GM18526 (cell line): ENCODE results near the gene TMEM252.

Experiments
- POLR2A ChIP-seq: IDR thresholded peaks from 3 replicates; pipeline ENCODE4 v1.6.1; 2011; ENCODE audit not compliant: insufficient read length; ENCODE audit errors: extremely low read depth

Gene TMEM252, protein sequence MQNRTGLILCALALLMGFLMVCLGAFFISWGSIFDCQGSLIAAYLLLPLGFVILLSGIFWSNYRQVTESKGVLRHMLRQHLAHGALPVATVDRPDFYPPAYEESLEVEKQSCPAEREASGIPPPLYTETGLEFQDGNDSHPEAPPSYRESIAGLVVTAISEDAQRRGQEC

DNA sequence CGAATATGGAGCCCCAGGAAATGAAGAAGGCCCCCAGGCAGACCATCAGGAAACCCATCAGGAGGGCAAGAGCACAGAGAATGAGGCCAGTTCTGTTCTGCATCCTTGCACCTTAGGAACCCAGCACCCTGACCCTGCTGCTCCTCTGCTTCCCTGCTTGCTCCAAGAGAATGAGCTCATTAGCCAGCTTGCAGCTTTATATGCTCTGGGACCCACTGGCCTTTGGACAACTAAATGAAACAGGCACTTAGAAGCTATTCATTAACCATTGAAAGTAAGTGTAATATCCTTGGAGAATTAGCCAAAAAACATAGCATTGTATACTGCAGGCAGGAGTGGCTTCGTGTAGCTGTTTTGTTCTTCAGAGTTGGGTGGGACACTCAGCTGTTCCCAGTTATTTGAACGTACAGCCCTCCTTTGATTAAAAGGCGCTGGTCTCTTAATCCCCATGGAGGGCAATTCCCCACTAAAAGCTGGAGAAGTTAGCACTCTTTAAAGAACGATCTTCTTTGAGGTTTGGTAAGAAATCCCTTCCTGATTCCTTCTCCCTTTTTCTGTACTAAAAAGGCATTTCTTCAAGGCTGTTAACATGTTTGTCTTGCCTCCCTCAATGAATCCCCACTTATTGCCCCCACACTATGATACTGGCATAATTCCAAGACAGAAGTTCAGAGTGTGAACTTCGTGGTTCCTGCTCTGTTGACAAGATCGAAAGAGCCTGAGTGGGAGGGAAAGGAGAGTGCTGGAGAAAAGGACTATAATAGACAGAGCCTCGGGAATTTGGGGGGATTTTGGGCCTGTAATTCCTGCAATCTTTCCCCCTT lies at the start of gene TMEM252:
TSS of gene TMEM252 (minus strand) at position 172 of the 824 bp plus-strand sequence. CDS start at position 103, 69 bp downstream.
- no peak for TF ChIP-seq POLR2A

DNA sequence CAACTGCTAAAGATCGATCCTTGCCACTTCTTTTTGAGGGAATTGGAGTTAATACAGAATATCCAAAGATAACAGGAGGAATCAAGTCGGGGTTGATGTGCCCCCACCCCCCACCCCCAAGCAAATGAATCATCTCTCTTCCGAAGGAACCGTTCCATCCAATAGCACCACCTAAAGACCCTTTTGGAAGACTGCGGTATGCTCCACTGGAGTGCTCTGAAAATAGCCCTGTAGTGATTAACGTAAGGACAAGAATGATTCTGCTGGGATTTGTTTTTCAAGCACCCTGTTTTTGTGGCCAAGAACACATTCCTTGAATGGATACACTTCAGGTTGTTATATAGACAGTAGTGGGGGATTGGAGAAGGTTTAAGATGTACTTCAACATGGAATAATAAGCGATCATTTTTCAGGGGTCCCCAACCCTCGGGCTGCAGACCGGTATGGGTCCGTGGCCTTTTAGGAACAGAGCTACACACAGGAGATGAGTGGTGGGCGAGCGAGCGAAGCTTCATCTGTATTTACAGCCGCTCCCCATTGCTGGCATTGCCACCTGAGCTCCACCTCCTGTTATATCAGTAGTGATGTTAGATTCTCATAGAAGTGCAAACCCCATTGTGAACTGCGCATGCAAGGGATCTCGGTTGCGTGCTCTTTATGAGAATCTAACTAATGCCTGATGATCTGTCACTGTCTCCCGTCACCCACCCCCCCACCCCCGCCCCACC lies 44.5 kb upstream of the TMEM252 start:
- no peak for TF ChIP-seq POLR2A

DNA sequence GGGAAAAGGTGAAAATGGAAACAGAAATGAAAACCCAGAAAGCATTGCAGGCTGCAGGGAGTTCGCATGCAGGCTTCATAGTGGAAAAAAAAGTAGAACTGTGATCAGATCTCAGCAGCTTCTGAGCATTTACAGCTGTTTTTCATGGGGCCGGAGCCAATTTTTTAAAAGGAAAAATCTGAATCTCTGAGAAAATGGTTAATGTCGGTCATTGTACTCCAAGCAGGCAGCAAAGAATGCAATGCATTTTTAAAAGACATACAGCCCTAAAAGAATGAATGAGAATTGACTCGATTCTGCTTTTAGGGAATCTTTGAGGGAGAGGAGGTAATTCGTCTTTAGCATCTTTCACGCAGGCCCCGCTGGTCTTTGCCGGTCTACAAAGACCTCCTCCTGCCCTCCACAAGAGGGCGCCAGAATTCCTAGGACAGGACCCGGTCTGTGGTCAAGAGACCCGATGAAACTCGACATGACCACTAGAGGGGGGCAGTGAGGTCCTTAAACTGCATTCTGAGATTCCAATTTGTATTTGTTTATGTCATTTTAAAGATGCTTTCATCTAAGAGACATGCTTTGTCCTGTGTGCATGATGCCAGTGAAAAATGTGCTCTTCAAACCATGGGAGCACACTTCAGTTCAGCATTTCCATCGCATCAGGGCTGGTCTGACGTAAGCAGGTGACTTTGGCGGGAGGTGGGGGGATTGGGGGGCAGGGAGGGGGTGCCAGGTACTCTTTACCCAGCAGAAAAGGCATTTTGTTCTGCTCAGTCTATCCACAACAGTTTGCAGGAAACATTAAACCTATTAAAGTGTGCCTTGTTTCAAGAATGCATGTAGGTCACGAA lies 43.7 kb upstream of the TMEM252 start:
- no peak for TF ChIP-seq POLR2A

DNA sequence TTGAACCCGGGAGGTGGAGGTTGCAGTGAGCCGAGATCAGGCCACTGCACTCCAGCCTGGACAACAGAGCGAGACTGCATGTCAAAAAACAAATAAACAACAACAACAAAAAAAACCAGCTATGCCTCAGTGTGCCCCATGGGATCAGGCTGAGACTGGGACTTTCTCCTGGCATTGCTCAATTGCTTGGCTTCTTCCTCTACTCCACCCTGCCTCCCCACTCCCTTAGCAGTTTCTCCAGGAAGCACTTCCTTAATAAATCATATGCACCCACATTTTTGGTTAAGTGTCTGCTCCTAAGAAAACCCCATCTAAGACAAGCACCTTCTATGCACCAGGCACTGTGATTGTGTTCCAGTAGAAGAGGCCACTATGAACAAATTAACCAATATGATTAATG lies 41.0 kb upstream of the TMEM252 start:
- no peak for TF ChIP-seq POLR2A

DNA sequence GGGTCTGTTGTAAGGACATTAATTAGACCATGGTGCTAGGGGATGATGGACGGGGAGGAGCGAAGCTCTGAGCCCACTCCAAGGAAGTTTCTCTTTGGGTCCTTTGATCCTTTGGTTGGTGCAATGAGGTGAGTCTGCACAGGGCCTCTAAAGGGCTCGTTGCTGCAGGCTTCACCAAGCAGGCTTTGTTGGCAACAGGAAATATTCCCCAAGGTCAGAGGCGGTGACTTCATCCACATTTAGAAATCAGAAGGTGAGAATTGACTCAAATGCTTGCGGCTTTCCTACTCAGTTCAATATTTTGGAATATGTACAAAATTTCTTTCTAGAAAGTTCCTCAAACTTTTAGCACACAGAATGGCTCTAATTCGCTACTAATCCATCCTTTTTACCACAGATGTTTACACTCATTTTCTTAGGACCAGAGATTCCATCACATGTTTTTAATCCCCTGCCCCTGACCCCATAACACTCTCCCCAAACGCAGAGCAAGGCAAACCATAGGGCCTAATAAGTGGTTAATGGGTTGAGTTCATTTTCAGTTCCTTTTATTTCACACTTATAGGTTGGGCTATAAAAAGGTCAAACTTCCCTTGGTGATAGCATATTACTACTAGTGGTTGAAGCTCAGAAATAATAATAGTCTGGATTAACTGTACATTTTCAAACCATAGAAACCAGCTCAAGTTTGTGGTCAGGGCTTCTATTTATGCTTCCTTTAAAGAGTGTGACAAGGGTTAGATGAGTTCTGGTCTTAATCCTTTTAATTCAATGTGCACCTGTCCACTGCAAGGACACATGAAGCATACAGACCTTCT lies 37.3 kb upstream of the TMEM252 start:
- TF ChIP-seq POLR2A: no peak

DNA sequence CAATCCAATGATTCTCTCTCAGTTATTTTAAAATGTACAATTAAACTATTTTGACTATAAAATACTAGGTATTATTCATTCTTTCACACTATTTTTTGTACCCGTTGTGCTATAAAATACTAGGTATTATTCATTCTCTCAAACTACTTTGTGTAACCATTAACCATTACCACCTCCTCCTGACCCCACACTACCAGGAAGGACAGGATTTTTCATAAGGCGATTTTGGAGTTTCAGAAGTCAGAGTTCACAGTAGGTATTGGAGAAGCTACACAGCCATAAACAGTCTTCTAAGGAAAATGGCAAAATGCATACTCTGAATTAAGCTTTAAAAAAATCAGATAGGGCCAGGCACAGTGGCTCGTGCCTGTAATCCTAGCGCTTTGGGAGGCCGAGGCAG lies 35.1 kb upstream of the TMEM252 start:
- TF ChIP-seq POLR2A: no peak

DNA sequence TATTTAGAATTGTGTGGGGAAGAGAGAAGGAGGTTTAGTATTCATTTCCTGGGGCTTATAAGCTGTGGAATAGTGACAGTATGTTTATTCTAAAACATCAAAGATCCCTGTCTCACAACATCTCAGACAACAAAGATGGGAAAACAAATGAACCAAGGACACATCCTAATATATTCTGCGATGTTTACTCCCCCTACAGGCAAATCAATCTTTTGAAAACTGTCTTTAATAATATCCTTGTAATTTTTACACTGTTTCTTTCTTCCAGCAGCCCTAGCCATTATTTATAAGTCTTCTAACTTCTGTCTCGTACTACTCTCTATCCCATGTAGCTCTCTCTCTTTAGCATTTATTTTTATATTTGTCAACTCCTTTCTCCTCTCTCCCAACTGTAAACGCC lies 33.5 kb upstream of the TMEM252 start:
- TF ChIP-seq POLR2A: no peak

DNA sequence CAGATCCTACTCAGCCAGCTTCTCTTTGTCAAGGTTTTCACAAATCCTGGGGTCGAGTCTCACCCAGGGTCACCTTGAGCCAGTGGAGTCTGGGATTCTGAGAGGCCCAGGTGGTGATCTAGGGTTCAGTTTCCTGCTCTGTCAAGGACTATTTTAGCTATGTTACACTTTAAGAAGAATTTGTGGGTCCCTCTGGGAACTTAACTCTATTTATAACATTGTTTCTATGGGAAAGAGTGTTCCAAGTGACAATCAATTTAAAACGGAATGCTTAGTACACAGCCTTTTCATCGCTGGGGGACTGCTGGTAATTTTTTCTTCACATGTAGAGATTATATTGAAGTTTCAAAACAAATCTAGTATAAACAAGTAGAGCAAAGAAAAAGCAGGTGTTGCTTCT lies 26.9 kb upstream of the TMEM252 start:
- TF ChIP-seq POLR2A: no peak

DNA sequence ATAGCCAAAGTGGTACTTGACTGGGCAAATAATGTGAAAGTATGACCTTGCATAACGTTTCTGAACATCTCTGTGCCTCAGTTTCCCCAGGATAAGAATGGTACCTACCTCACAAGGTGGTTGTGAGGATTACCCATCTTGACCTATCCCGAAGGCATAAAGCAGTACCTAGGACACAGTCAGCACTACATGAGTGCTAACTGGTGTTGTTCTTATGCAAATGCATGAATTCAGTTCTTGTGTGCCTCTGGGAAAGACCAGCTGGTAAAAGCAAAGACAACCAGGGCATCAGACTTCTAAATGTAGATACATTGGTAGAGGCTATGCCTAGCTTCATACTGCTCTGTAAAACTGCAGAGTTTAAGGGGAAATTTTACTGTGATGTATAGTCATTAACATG lies 21.8 kb upstream of the TMEM252 start:
- TF ChIP-seq POLR2A: no peak

DNA sequence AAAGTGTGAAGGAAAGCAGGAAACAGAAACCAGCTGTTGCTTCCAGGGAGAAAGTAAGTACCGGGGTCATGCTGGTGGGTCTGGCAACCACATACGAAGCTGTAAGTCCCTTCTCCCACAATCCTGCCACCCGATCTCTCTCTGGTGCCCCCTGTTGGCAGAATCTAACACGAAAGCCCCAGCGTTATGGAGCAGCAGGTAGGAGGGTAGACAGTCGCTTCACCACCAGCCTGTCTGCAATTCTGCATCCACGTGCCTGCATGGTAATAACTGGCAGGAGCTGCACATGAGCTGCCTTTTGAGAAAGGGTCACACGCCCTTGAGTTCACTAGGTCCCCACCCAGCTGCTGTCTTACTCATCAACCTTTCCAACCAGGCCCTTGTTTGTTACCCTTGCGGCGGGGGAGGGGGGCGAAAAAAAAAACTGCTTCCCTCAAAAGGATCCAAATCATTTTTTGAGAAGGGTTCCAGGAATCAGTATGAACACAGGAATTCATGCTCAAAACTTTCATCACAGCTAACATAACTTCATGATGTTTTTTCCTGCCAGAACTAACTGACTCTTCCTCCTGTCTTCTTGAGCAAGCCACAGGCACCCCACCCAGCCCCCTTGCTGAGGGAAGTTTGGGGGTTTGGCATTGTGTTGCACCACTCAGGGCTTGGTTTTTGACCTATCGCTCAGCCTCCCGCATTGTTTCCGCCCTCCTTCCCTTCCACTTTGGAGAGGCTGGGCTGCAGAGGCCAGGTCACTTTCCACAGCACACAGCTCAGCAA lies 19.6 kb upstream of the TMEM252 start:
- no peak for TF ChIP-seq POLR2A

DNA sequence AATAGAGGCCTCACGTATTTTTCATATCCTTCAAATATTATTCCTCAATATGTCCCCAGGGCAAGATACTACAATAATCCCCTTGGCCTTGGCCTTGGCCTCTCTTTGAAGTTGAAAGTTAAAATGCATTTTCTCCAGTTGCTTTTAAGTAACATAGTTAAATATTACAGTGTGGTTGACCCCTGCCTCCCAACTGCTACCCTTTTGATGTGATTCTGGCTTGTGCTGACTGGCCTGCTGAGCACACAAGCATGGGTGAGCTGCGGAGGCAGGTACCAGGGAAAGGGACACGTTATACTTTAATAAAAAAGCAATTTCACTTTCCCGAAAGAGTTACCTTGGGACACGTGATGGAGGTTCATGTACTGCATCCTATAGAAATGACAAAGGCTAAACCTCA lies 17.9 kb upstream of the TMEM252 start:
- TF ChIP-seq POLR2A: no peak

DNA sequence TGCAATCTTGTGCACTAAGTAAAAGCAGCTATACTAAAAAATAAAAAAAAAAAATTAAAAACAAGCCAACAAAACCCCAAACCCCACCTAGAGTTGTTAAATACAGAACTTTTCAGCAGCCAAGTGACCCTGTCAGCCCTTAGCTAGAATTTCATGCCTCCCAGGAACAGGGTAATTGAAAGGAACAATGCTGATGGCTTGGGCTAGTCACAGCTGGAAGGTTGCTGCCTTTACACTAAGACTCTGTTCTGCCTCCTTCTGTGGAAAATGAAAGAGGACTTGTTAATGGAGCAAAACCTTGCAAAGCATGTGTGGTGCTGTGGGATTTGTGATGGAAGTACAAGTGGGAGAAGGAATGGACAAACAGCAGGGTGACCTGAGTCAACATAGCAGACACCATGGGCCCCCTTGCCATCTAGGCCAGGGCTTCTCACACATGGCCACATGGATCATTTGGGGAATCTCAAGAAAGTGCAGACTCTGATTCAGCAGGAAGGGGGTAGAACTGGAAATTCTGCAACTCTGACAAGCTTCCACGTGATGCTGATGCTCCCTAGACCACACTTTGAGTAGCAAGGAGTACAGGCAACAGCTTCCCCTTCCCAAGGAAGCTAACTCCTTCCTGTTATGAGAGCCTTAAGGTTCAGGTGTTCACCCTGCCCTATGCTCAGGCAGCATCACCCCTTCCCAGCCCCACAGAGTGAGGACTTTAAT lies 14.9 kb upstream of the TMEM252 start:
- no peak for TF ChIP-seq POLR2A
